SK-N-SH (cell line): Measurements from ENCODE around the gene MAU2.
"Not testable (repeated sequence)": the region's sequence is repeated elsewhere in the genome, so short reads cannot be mapped to it uniquely, and the experiment has no call there.

Experiments used
- CTCF ChIP-seq: fragments of 200-600 bp; sonication (generic); IDR thresholded peaks from 2 replicates; pipeline ENCODE4 v1.6.1; 2017; ENCODE audit warnings: antibody characterized with exemption, mild to moderate bottlenecking, moderate library complexity
- NRF1 ChIP-seq: IDR thresholded peaks from 2 replicates; pipeline ENCODE4 v1.6.1; 2012; ENCODE audit warnings: low read depth, mild to moderate bottlenecking, low read length

GRCh38 chr19:19350756-19351155, 30.1 kb downstream of the MAU2 start:
- TF ChIP-seq CTCF, NRF1: not testable (repeated sequence)
